HG02610 (cell line): Measurements from ENCODE around the gene CWC27.

ENCODE experiments used
- ATAC-seq: cut with Tn5 transposase; IDR thresholded peaks from one replicate; pipeline ENCODE4 v1.9.1; 2021; ENCODE audit warnings: mild to moderate bottlenecking, moderate library complexity; ENCODE audit not compliant: unreplicated experiment

Gene CWC27, protein sequence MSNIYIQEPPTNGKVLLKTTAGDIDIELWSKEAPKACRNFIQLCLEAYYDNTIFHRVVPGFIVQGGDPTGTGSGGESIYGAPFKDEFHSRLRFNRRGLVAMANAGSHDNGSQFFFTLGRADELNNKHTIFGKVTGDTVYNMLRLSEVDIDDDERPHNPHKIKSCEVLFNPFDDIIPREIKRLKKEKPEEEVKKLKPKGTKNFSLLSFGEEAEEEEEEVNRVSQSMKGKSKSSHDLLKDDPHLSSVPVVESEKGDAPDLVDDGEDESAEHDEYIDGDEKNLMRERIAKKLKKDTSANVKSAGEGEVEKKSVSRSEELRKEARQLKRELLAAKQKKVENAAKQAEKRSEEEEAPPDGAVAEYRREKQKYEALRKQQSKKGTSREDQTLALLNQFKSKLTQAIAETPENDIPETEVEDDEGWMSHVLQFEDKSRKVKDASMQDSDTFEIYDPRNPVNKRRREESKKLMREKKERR

DNA sequence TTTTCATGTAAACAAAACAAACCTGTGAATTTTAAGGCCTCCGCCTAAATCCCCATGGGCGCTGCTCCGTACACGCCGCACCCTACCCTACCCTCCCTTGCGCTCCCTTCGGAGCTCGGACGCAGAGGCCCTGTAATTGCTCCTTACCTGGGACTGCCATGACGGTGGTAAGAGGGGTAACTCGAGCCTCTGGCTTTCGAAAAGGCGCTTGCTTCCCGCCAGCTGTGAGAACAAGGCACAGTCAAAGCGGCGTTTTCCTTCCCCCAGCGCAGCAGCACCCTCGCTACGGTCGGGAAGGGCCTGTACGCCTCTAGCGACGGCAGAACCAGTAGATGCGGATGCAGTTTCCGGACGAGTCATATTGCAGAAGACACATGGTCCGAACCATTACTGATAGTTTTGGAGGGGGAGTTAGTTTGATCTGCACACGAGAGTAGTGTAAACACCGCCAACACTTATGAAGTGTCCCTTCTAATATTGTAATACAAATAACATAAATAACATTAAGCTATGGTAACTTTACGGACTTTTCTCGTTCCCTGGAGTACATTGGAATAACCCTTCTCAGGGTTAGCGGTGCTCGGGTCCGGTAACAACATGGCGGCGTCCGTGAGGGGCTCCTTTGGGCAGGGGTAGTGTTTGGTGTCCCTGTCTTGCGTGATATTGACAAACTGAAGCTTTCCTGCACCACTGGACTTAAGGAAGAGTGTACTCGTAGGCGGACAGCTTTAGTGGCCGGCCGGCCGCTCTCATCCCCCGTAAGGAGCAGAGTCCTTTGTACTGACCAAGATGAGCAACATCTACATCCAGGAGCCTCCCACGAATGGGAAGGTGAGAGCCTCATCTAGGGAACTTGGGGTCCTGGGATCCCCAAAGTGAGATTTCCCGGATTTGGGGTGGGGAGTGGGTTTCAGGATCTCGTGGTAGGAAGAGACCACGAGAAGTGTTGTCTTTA is at the start of gene CWC27, which contains the start of gene SREK1IP1:
TSS of gene CWC27 (plus strand) at position 573 of the 955 bp plus-strand sequence. CDS start at position 790, 217 bp downstream.
TSS of gene SREK1IP1 (minus strand) at position 334 of the 955 bp plus-strand sequence. CDS start at position 160, 174 bp downstream.
- peak; percentile 97 for ATAC-seq

DNA sequence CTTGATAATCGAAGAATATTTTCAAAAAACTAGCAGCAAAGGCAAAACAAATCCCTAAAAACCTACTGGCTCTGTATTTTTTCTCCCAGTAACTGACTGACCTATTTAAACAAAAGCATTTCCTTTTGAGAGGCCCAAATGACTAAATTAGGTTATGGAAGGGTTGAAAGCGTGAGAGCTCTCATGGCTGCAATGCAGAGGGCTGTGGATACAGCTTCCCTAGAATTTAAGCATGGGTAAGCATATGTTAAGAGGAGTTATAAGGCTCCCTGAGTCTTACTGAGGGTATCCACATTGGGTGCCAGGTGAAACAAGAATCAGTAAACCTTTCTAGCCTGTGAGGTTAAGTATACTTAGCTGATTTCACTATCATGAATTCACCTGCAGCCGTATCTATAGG is 46.1 kb upstream of the CWC27 start:
- no peak for ATAC-seq

DNA sequence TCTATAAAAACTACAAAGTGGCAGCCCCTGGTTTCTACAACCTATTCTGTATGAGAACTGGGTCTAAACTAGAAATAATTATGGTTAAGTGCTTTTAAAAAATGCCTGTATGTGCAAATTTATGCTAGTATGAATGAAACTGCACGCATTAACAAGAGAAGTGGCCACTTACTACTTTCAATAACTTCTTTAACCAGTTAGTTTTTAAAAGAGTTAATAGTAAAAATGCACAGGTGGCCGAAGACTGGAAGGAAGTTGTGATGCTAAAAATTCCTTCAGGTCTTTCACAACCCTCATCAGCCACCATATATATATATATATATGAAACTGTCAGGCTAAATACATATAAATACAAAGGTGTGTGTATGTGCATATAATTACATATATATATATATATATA is 41.6 kb upstream of the CWC27 start:
- ATAC-seq, result no peak

DNA sequence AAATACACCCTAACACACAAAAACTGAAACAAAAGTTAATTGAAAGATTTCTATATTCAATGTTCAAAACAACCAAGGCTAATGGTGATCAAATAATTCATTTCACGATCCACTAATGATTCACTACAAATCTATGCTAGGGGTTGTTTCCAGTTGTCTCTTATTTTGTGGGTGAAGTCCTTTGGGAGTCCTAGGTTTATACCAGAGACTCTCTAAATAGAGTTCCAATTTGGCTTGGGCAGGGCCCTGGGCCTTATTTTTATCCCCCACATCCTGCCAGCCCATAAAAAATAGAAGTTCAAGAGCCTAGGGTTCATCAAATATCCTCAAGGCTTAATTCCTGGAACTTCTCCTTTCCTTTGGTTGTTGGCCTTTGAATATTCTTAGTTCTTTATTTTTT is 26.3 kb upstream of the CWC27 start:
- no peak for ATAC-seq

DNA sequence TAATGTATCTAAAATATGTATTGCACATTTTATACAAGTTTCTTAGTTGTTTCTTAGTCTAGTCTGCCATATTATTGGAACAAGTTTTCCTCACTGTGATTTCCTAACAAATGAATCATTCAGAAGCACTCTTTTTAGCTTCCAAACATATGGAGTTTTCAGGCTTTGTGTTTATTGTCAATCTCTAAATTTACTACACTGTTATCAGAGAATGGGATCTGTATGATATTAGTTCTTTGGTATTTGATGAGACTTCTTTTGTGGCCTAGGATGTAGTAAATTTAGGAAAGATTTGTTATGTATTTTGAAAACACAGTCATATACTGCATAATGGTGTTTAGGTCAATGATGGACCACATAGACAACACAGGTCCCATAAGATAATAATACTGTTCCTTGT is 25.9 kb upstream of the CWC27 start:
- no peak for ATAC-seq

DNA sequence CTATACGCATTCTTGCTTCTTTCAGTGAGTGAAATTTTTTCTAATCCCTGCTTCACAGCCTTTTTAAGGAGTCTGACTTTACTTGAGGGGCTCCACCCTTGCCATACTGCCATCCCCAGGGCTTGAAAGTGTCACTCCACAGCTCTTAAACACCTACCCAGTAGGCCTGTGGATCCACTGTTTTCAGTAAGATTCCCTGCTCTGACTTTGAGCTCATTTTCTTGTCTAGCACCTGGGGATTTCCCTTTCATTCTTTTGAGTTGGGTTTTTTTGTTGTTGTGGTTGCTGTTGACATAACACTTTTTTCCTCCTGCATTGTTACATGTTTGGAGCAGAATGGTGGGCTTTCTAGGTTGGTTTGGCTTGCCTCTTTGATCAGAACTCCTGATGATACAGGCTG is 23.8 kb upstream of the CWC27 start:
- peak; percentile 65 for ATAC-seq

DNA sequence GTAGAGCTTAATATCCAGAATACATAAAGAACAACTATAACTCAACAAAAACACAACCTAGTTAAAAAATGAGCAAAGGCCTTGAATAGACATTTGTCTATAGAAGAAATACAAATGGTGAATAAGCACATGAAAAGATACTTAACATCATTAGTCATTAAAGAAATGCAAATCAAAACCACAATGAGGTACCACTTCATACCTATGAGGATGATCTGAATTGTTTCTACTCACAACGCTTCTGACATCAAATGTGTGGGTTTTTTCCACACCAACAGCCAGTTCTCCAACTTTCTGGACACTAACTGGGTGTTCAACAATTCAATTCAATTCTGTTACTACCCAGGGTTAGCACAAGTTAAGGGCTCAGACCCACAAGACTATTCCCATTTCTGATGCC is 22.3 kb upstream of the CWC27 start:
- ATAC-seq, result no peak

DNA sequence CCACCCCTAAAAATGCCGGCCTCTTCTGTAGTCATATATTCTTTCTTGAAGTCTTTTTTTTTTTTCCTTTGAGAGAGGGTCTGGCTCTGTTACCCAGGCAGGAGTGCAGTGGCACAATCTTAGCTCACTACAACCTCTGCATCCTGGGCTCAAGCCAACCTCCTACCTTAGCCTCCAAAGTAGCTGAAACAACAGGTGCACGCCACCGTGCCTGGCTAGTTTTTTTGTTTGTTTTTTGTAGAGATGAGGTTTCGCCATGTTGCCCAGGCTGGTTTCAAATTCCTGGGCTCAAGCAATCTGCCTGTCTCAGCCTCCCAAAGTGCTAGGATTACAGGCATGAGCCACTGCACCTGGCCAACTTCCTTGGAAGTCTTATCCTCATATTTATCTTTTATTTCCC is 19.3 kb upstream of the CWC27 start:
- ATAC-seq, result no peak

DNA sequence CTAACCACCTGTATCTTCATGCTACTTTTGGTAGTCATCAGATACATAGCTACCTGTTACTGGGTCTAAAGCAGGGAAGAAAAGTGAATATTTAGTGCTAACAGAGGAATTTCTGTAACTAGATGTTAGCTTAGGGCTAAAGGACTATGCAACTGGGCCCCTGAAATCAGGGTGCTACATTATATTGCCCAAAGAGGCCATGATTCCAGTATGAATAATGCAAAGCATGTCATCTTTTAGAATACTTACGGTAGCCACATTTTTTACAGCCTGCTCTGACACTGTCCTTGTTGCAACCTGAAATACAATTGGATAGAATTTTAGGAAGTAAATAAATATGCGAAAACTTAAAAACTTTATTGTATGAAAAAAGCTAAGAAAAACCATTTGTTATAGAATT is 14.7 kb upstream of the CWC27 start:
- ATAC-seq, result no peak

DNA sequence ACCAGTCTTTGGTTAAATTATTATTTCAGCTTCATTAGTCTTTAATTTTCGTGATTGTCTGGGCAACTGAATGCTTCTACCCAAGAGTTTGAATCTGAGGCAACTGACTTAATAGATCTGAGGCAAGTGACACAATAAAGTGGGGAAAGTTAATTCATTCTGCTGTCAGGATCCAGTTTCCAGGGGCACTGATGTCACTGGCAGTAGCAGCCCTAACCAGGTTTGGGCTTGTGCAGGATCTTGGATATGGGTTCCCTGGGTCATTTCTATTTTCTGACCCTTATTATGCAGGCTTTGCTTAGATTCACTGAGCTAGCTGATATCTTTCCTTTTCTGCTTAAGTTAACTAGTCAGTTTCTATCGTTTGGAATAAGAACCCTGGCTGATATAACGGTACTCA is 9.8 kb upstream of the CWC27 start:
- no peak for ATAC-seq

DNA sequence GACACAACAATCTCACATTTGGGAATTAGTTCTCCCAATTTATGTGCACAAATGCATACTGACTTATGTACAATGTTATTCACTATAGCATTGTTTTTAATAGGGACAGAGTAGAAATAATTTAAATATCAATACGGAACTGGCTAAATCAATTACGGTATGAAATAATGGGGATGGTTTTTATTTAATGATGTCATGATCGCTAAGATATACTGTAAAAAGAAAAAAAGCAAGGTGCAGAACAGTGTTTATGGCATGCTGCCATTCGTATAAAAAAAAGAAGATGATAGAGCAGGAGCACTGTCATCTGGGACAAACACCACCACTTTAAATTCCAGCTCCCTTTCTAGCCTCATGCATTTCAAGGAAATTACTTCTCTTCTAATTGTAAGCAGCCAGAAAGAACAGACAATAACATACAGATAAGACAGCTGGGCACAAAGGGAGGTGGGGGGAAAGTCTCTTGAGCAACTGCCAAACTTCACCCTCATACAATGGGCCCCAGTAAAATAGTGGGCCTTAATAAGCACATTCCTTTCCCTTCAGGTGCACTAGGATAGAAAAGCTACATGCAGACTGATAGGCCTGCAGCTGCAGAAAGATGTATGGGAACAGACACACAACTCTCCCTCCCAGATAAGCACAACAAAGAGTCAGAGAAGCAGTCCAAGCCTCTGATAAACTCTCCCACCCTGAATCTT is 8.6 kb upstream of the CWC27 start:
- ATAC-seq, result no peak

DNA sequence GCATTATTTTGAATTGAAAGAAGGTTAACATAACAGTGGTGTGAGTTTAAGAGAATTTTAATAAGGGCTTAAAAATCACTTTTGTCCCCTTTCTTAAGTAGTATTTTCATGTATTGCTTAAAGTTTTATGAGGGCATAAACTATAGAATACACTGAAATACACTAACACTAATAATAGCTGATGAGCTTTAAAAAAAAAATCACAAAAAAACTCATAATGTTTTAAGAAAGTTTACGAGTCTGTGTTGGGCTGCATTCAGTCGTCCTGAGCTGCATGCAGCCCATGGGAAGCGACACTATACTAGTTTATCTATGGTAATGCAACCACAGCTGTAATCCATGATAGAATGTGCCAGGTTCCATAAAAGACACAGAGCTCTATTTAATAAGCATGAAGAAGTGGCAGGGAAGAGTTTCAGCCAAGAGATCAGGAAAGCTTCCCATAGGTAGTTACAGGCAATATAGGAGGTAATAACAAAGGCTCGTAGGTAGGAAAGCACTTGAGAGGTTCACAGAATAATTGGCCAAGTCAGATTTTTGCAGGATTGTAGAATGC is 4.7 kb upstream of the CWC27 start:
- ATAC-seq, result no peak

DNA sequence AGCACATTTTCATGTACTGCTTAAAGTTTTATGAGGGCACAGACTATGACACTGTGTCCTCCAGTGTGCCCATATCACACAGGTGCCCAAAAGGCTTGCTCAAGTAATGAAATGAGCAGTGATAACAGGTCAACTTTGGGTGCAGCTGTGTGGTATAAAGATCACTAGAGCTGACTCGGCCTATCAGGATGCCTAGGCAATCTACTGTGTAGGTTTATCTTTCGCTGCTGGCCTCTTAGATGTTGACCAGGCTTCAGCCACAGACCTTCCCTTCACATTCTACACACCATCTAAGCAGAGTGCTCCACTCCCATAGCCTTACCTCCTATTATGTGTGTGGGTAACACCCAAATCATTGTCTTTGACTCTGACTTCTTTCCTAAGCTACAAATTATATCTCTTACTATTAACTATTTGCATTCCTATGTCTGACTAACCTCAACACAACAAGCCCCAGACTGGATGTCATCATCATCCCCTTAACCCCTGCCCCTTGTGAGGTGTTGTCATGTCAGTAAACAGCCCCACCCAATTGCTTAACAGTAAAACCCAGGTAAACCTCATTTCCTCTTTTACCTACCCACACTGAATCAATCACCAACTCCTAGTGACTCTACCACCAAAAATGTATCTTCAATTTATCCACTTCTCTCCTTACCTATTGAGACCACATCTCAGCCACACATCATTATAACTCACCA is 2.8 kb upstream of the CWC27 start:
- ATAC-seq, result no peak

DNA sequence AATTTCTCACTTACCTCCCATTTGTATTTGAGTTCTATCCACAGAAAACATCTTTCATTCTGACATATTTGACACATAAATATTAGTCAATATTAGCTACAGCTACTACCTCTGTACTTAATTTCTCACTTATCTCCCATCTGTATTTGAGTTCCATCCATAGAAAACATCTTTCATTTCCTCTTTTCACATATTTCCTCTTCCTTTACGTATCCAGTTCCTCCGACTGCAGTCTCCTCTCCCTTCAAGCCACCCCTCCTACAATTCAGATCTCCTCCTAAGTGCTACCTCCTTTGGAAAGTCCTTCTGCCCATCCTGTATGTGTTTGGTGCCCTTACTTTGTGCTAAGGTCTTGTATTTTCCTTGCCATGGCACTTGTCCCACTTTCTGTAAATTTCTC is 1.8 kb upstream of the CWC27 start:
- ATAC-seq, result no peak

DNA sequence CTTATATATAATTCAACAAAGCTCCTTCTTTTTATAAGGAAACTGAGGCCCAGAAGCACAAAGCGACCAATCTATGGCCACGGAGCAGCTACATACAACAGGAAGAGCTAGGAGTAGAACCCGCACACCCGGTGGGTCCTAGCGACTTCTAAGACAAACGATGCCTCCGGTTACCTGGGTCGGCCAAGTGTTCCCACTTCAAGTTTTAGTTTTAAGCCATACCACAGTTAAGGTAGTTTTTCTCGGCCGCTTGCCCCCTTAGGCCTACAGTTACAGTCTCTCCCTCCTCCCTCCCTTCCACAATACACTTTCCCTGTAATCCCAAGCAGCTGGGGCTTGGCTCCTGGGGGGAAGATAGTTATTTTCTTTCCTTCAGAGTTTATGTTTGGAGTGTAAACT is 772 bp upstream of the CWC27 start:
- peak; percentile 4 for ATAC-seq

DNA sequence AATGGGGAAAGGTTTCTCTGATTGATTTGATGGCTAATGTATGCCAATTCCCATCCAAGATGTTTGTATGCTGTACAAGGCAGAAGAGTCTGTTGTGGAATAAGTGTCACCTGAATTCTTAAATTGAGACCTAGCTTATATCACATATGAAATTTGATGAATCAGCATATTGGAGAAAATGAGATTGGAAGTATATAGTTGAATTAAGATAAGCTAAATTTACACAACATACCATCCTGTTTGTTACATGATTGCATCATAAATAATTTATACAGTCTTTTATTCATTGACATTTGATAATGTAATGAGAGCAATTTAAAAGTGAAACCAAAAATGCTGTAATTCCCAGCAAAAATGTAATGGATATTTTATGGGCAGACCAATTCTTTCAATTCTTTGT is 1.1 kb downstream of the CWC27 start:
- ATAC-seq, result no peak

DNA sequence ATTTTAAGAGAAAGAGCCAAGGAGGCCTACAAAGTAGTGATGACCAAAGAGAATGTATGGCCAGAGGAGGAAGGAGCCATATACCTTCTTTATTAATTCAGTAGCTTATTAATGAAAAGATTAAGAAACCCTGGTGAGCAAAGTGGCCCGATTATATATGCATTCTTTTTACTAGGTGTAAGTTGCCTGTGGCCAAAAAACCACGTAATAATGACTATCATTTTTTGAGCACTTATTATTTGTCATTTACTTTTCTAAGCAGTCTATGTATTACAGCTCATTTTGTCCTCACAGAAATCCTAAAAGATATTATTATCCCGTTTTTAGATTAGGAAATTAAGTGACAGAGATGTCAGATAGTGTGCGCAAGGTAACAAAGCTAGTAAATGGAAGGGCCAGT is 3.0 kb downstream of the CWC27 start:
- no peak for ATAC-seq

DNA sequence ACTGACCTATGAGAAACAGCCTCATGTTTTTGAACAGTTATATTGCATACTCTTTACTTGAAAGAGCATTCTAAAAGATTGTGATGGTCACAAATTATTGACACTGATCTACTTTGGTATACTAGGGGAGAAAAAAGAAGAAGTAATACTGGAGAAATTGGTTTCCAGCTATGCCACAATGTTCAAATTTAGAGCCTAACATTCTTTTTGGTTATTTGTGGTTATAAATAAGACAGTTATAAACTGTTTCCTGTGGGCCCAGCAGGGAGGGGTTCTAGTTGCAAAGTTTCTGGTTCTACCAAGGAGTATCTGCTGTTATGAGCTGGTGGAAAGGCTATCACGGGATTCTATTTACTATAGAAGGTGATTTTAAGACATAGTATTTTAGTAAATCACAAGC is 4.8 kb downstream of the CWC27 start:
- ATAC-seq, result peak; percentile 43

DNA sequence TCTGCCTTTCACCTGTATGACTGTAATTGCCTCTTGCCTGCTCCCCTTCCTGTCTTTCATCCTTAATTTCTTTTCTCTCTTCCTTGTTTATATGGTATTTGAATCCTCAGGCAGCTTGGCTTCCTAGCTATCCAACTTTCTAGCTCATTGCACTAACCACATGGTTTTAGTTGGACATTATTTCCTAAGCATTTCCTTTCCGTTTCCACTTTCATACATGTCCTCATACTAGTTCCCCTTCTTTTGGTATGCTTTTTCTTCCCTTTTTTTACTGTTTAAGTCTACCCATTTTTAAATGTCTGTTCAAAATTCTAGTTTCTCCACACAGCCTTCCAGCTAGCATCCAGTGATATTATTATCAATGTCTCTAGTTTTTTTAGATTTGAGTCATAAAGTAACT is 6.6 kb downstream of the CWC27 start:
- no peak for ATAC-seq

DNA sequence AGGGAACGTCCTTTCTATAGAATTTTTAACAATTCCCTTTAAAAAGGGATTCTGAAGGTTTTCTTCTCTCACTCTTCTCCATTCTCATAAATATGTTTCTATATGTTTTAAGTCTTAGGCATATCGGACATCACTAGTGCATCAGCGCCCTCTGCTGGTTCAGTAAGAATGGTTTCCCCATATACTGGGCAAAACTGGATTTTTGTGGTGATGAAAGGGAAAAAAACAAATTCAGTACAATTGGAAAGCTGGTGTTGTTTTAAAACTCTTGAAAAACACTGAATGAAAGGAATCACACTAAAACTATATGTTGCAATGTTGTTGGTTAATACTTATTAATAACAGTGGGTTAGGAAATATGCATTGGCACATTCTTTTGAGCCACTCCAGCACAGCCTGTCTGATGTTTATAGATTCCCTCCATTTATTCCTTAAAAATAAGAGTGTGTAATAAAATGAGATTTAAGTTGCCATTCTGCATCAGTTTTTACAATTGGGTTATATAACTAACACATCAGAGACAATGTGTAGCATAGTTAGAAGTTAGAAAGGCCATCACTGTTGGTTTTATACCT is 15.8 kb downstream of the CWC27 start:
- peak; percentile 80 for ATAC-seq
